Epithelial cell of prostate (primary cell): Measurements from ENCODE around the gene IQCE.
"Not testable (repeated sequence)": the region's sequence is repeated elsewhere in the genome, so short reads cannot be mapped to it uniquely, and the experiment has no call there.

Source experiments
- DNase-seq: peaks from one replicate; pipeline ENCODE4 v3.0.0-alpha.2; 2011; ENCODE audit warnings: low read depth, low spot score
- H3K27ac ChIP-seq: fragments of 450-650 bp; 2 replicates; pipeline ENCODE4 v1.5.1; 2017; ENCODE audit warnings: mild to moderate bottlenecking

Gene IQCE

GRCh38 chr7:2573761-2574160 lies 15.0 kb downstream of the IQCE start:
- H3K27ac ChIP-seq: no peak overlapping the region
- no peak for DNase-seq

- no peak overlapping the region for H3K27ac ChIP-seq
- no peak for DNase-seq
These were observed 16.4 kb downstream of the IQCE start for GRCh38 chr7:2575046-2575732.

- no peak overlapping the region for H3K27ac ChIP-seq
- DNase-seq: no peak
These were observed 17.1 kb downstream of the IQCE start for GRCh38 chr7:2575733-2576340.

DNA sequence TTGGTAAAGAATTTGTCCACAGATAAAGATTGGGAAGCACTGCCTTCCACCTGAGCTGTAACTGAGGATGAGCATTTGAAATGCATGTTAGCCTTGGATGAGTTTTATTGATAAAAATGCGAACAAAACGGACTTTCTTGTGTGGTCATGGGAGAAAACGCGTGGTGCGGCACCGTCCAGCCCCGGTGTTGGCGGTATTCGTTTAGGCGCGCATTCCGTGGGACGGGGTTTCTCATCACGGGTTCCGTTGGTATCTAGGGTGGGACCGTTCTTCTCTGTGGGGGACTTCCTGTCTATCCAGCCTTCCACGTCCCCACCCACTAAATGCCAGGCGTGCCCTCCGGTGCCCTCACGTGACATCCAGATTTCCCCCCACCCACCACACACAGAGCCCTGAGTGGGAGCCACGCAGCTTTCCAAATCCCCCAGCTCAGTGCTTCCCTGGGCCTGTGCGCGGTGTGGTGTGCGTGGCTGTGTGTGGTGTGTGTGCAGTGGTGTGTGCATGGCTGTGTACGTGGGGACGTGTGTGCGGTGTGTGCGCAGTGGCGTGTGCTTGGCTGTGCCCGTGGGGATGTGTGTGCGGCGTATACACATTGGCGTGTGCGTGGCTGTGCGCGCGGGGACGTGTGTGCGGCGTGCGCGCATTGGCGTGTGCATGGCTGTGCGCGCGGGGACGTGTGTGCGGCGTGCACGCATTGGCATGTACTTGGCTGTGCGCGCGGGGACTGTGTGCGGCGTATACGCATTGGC lies 18.1 kb downstream of the IQCE start:
- DNase-seq: no peak
- H3K27ac ChIP-seq: no peak overlapping the region

GRCh38 chr7:2577914-2578680 lies 19.3 kb downstream of the IQCE start:
- DNase-seq: no peak
- H3K27ac ChIP-seq: no peak overlapping the region

DNA sequence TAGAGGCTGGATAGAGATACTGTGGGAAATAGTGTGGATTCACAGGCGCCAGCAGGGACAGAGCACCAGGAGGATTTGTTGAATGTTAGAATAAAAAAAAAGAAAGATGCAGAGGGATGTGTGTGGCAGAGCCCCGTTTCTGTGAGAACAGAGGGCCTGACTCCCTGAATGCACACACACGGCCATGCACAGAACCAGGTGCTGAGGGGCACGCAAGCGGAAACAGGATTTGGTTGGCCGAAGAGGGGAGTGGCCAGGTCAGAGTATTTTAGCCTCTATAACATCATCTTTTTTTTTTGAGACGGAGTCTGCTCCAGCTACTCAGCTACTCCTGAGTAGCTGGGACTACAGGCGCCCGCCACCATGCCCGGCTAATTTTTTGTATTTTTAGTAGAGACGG lies 21.9 kb downstream of the IQCE start:
- no peak overlapping the region for H3K27ac ChIP-seq
- no peak for DNase-seq

DNA sequence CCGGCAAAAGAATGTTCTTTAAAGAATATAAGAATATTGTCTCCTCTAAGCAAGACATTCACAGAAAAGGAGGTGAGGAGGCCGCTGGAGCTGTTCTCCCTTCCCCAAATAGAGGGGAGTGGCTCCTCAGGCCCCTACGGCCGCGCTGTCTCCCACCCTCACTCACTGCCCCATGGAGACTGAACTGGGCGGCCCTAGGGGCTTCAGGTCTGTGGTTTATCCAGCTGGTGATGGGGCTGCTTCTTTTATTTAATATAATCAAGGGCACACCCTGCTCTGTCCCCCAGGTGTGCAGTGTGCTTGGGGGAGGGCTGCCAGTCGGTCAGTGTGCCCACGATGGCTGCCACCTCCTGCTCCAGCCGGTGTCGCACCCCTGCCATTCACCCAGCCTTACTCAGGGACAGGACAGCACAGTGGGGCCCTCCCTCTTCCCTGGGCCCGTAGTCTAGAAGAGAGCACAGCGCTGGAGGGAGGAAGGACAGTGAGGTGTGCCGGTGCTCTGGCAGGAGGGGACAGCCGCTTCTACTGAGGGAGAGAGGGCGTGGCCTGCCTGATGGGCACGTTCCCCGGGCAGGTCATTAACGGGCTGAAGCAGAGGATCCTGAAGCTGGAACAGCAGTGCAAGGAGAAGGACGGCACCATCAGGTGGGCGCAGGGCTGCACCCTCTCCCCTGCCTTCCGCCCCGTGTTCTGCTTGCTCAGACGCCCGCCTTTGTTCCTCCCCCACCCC lies 23.4 kb downstream of the IQCE start:
- H3K27ac ChIP-seq: no peak overlapping the region
- DNase-seq: no peak

- DNase-seq: no peak
- H3K27ac ChIP-seq: no peak overlapping the region
These were observed 25.2 kb downstream of the IQCE start for GRCh38 chr7:2583798-2584580.

GRCh38 chr7:2585446-2585845 lies 26.7 kb downstream of the IQCE start:
- H3K27ac ChIP-seq: no peak overlapping the region

DNA sequence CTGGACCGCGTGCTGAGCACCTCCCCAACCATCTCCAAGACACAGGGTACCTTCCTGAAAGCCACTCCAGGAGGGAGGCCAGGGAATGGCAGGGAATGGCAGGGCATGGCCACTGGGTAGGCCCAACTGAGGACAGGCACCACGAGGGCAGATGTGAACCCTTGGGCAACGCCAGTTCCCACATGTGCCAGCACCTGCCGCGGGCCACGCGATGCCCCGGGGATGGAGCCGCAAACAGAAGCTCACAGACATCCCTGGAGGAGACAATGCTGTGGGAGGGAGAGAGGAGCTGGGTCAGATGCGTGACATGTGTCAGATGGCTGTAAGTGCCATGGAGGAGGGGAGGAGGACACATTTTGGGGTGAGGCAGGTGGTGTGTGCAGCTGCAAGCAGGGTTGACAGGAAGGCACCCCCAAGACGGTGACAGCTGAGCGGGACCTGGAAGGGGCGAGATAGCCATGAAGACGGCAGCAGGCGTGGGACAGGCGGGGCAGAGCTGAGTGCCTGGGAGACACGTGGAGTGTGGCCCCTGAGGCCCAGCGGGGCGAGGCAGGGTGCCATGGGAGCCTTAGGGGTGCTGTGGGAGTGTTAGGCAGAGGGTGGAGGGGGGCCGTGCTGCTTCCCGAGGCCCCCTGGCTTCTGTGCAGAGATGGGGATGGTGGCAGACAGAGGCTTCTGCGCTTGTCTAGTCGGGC lies 27.7 kb downstream of the IQCE start:
- no peak for DNase-seq
- H3K27ac ChIP-seq: no peak overlapping the region

More at GRCh38 chr7:2585446-2585845, 26.7 kb downstream of the IQCE start:
- DNase-seq: no peak

- no peak overlapping the region for H3K27ac ChIP-seq
- DNase-seq: no peak
These were observed 28.4 kb downstream of the IQCE start for GRCh38 chr7:2587134-2587533.

DNA sequence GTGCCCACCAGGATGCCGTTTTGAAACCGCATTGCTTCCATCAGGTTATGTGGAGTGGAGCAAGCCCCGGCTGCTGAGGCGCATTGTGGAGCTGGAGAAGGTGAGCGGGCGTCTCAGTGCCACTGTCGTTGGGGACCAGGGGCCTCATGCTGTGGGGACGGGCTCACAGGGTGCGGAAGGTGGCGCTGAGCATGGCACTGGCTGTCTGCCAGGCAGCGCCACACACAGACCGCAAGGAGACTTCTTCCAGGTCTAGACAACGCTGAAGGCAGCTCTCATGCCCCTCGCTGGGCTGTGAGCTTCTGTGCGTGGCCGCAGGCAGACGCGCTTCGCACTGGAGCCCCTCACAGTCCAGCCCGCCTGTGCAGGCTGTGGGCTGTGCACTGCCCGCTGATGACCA lies 29.0 kb downstream of the IQCE start:
- no peak overlapping the region for H3K27ac ChIP-seq
- no peak for DNase-seq

GRCh38 chr7:2589341-2589740 lies 30.6 kb downstream of the IQCE start:
- no peak for DNase-seq
- no peak overlapping the region for H3K27ac ChIP-seq

DNA sequence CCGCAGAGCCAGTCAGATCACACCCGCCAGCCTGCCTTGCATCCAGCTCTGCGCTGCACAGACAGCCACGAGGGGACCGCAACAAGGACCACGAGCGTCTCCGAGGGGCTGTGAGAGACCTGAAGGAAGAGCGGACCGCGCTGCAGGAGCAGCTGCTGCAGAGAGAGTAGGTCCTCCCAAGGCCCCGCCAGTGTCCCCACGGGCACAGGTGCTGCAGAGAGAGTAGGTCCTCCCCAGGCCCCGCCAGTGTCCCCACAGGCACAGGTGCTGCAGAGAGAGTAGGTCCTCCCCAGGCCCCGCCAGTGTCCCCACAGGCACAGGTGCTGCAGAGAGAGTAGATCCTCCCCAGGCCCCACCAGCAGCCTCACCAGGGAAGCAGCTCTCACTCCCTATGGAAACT lies 31.2 kb downstream of the IQCE start:
- not testable (repeated sequence) for H3K27ac ChIP-seq, DNase-seq

DNA sequence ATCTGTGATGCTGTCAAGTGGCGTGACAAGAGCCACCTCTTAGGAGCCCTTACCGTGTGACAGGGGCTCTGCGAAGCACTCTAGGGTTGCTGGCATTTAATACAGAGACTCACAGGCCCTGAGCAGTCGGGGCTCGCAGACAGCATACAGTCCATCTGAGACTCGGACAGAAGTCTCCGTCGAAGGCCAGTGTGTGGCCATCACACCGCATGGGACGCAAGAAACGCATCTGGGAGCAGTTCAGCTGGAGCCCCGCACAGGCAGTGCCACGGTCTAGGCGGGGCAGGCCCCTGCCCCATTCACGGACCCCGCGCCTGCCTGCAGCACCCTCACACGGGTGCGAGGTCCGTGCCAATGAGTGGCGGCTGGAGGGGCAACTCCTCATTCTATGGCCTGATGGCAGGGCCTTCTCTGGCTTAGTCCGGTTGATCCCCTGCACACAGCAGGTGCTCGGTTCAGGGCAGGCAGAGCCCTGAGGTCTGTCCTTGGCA lies 33.6 kb downstream of the IQCE start:
- H3K27ac ChIP-seq: no peak overlapping the region
- no peak for DNase-seq

DNA sequence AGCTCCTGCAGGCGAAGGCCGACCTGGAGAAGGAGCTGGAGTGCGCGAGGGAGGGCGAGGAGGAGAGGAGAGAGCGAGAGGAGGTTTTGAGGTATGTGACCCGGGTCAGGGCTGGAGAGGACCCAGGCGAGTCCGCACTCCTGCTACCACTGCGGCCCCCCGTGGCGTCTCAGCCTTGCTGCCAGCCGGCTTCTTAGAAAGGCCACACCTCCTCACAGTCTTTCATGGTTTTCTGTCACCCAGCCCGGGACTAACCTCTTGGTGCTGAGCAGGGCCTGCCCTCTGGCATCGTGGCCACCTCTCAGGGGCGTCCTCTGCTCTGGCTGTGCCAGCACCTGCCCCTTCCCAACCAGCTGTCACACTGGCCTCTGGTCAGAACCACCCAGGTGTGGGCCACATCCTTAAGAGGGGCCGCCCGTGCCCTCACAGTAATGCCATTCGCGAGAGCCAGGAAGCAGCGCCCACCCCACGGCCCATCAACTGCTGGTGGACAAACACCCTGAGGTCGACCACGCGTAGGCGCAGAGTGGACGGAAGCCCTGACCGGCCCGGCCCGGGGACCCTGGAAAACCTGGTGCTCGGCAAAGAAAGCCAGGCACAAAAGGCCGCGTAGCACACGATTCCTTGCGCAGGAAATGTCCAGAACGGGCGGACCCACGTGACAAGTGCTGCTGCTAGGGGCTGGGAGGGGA lies 34.4 kb downstream of the IQCE start:
- no peak overlapping the region for H3K27ac ChIP-seq
- no peak for DNase-seq

DNA sequence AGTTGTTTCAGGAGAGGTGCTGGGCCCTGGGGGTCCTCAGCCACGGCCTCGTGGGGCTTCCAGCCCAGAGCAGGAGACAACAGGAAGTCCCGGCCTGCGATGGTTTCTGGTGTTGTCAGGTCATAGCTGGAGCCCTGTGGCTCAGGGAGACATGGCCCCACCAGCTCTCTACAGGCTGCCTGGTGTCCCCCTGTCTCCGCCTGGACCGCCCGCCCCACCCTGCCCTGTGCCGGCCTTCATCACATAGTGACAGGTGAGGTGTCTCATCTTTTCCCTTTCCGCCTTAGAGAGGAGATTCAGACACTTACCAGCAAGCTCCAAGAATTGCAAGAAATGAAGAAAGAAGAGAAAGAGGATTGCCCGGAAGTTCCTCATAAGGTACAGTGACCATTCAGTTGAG lies 35.8 kb downstream of the IQCE start:
- no peak for DNase-seq
- no peak overlapping the region for H3K27ac ChIP-seq

- no peak overlapping the region for H3K27ac ChIP-seq
- no peak for DNase-seq
These were observed 36.6 kb downstream of the IQCE start for GRCh38 chr7:2595258-2595860.
